DMS153 treated with DMSO at 0.1 percent for 48 hours (cell line): ENCODE data around the gene CPNE1.

Experiments used
- DNase-seq: peaks from one replicate; lab custom pipeline; 2025; ENCODE audit not compliant: unreplicated experiment; lab: John Stamatoyannopoulos, UW

CPNE1 gene

GRCh38 chr20:35654415-35654814, 10.3 kb downstream of the CPNE1 start:
- no peak for DNase-seq

- no peak for DNase-seq
Measured at GRCh38 chr20:35653893-35654292, 10.8 kb downstream of the CPNE1 start.

- DNase-seq = no peak
Measured at GRCh38 chr20:35653430-35653734, 11.3 kb downstream of the CPNE1 start.

GRCh38 chr20:35652641-35653429, 11.9 kb downstream of the CPNE1 start:
- no peak for DNase-seq

GRCh38 chr20:35651958-35652357, 12.7 kb downstream of the CPNE1 start:
- DNase-seq = no peak

- DNase-seq = no peak
Measured at GRCh38 chr20:35650632-35651031, 14.1 kb downstream of the CPNE1 start.

- no peak for DNase-seq
Measured at GRCh38 chr20:35648836-35649235, 15.9 kb downstream of the CPNE1 start.

GRCh38 chr20:35644806-35645205, 19.9 kb downstream of the CPNE1 start:
- no peak for DNase-seq

- DNase-seq = no peak
Measured at GRCh38 chr20:35643045-35643444, 21.7 kb downstream of the CPNE1 start.

GRCh38 chr20:35641743-35642142, 23.0 kb downstream of the CPNE1 start:
- no peak for DNase-seq

- no peak for DNase-seq
Measured at GRCh38 chr20:35640724-35641123, 24.0 kb downstream of the CPNE1 start.

- DNase-seq = no peak
Measured at GRCh38 chr20:35638751-35639150, 25.9 kb downstream of the CPNE1 start.

GRCh38 chr20:35637276-35637675, 27.4 kb downstream of the CPNE1 start:
- DNase-seq = no peak

GRCh38 chr20:35636095-35636494, 28.6 kb downstream of the CPNE1 start:
- no peak for DNase-seq

GRCh38 chr20:35635652-35636051, 29.0 kb downstream of the CPNE1 start:
- no peak for DNase-seq

GRCh38 chr20:35632539-35633115, 32.1 kb downstream of the CPNE1 start:
- no peak for DNase-seq

GRCh38 chr20:35630636-35631035, 34.1 kb downstream of the CPNE1 start:
- no peak for DNase-seq

- DNase-seq = no peak
Measured at GRCh38 chr20:35629427-35630145, 35.1 kb downstream of the CPNE1 start.

- no peak for DNase-seq
Measured at GRCh38 chr20:35627121-35627520, 37.6 kb downstream of the CPNE1 start.

GRCh38 chr20:35626386-35627001, 38.2 kb downstream of the CPNE1 start:
- DNase-seq = no peak

GRCh38 chr20:35625584-35626385, 38.9 kb downstream of the CPNE1 start:
- no peak for DNase-seq
